Liver (tissue), 9 donors: ENCODE measurements around the gene ADK. TPM values are rescaled to one million over a fixed set of nuclear protein-coding genes. Genes with fewer than 3 reads are reported as not detected.

Experiments used
- DNase-seq: peaks from one replicate; pipeline ENCODE4 v3.0.0-alpha.2; 2017; ENCODE audit warnings: low spot score
- H3K27ac ChIP-seq, 2 donors: one replicate each; pipeline ENCODE4 v1.7.0; 2013; ENCODE audit warnings: inconsistent platforms in 2 of 2, low read length in 2 of 2, control low read depth in 1 of 2, low read depth in 1 of 2, mild to moderate bottlenecking in 1 of 2
- H3K27me3 ChIP-seq, 4 donors: one replicate each; pipeline versions ENCODE4 v1.6.1 to v1.7.0; 2013; ENCODE audit warnings: low read length in 3 of 4, inconsistent platforms in 1 of 4, mild to moderate bottlenecking in 1 of 4, moderate library complexity in 1 of 4; ENCODE audit not compliant: control insufficient read depth in 4 of 4, insufficient read depth in 4 of 4
- H3K36me3 ChIP-seq, 4 donors: one replicate each; pipeline versions ENCODE4 v1.6.1 to v1.7.0; 2013; ENCODE audit warnings: low read length in 3 of 4, mild to moderate bottlenecking in 3 of 4, low read depth in 1 of 4, moderate library complexity in 1 of 4; ENCODE audit not compliant: control insufficient read depth in 4 of 4, insufficient read depth in 3 of 4
- H3K4me1 ChIP-seq, 4 donors: one replicate each; pipeline versions ENCODE4 v1.6.1 to v1.7.0; 2013; ENCODE audit warnings: low read length in 3 of 4, mild to moderate bottlenecking in 3 of 4, moderate library complexity in 1 of 4; ENCODE audit not compliant: control insufficient read depth in 4 of 4, insufficient read depth in 4 of 4
- H3K4me3 ChIP-seq, 3 donors: one replicate each; pipeline versions ENCODE4 v1.6.1 to v1.7.0; 2013; ENCODE audit warnings: low read length in 3 of 3, control low read depth in 1 of 3, low read depth in 1 of 3, mild to moderate bottlenecking in 1 of 3
- H3K9ac ChIP-seq, 2 donors: one replicate each; pipeline ENCODE4 v1.7.0; 2013; ENCODE audit warnings: low read length in 2 of 2, mild to moderate bottlenecking in 2 of 2, moderate library complexity in 2 of 2, control low read depth in 1 of 2, low read depth in 1 of 2
- H3K9me3 ChIP-seq, 4 donors: one replicate each; pipeline versions ENCODE4 v1.6.1 to v1.7.0; 2013; ENCODE audit warnings: low read length in 3 of 4; ENCODE audit not compliant: control insufficient read depth in 4 of 4
- ATF3 ChIP-seq: IDR thresholded peaks from 2 replicates; pipeline ENCODE4 v1.6.1; 2016; ENCODE audit warnings: antibody characterized with exemption
- EGR1 ChIP-seq, 2 donors: IDR thresholded peaks; 2 replicates each; pipeline ENCODE4 v1.6.1; 2016 to 2018; ENCODE audit warnings: antibody characterized with exemption in 2 of 2, low read depth in 2 of 2
- FOXA1 ChIP-seq: IDR thresholded peaks from 2 replicates; pipeline ENCODE4 v1.6.1; 2016; ENCODE audit warnings: antibody characterized with exemption
- FOXA2 ChIP-seq: IDR thresholded peaks from 2 replicates; pipeline ENCODE4 v1.6.1; 2016; ENCODE audit warnings: antibody characterized with exemption
- GABPA ChIP-seq, 2 donors: IDR thresholded peaks in 1 of 2; conservative IDR thresholded peaks in 1 of 2; 2 replicates each; pipeline ENCODE4 v1.6.1; 2016; ENCODE audit warnings: antibody characterized with exemption in 2 of 2, mild to moderate bottlenecking in 1 of 2, moderate library complexity in 1 of 2
- HNF4A ChIP-seq, 2 donors: conservative IDR thresholded peaks; 2 replicates each; pipeline ENCODE4 v1.6.1; 2016; ENCODE audit warnings: antibody characterized with exemption in 2 of 2, mild to moderate bottlenecking in 2 of 2
- MAX ChIP-seq: IDR thresholded peaks from 2 replicates; pipeline ENCODE4 v1.6.1; 2016; ENCODE audit warnings: antibody characterized with exemption
- NR2F2 ChIP-seq: IDR thresholded peaks from 2 replicates; pipeline ENCODE4 v1.6.1; 2016; ENCODE audit warnings: antibody characterized with exemption
- RAD21 ChIP-seq, 2 donors: IDR thresholded peaks; 2 replicates each; pipeline ENCODE4 v1.6.1; 2016; ENCODE audit warnings: antibody characterized with exemption in 2 of 2, mild to moderate bottlenecking in 2 of 2
- REST ChIP-seq: IDR thresholded peaks from 2 replicates; pipeline ENCODE4 v1.6.1; 2016; ENCODE audit warnings: antibody characterized with exemption, mild to moderate bottlenecking
- RXRA ChIP-seq, 2 donors: IDR thresholded peaks; 2 replicates each; pipeline ENCODE4 v1.6.1; 2017 to 2018; ENCODE audit warnings: antibody characterized with exemption in 2 of 2, mild to moderate bottlenecking in 1 of 2
- SP1 ChIP-seq: IDR thresholded peaks from 2 replicates; pipeline ENCODE4 v1.6.1; 2018; ENCODE audit warnings: antibody characterized with exemption, mild to moderate bottlenecking
- TAF1 ChIP-seq: conservative IDR thresholded peaks from 2 replicates; pipeline ENCODE4 v1.6.1; 2016; ENCODE audit warnings: antibody characterized with exemption, mild to moderate bottlenecking
- YY1 ChIP-seq: IDR thresholded peaks from 2 replicates; pipeline ENCODE4 v1.6.1; 2016; ENCODE audit warnings: antibody characterized with exemption, mild to moderate bottlenecking
- ZBTB33 ChIP-seq: IDR thresholded peaks from 2 replicates; pipeline ENCODE4 v1.6.1; 2016; ENCODE audit warnings: antibody characterized with exemption
- WGBS: extraction: QIAGEN DNeasy Blood & Tissue Kit; methylation state at CpG from one replicate; pipeline ENCODE4 v1.1.7; 2013; 5-methylcytosine and 5-hydroxymethylcytosine counted together
- polyA plus RNA-seq, 2 donors: library from polyadenylated mRNA; stranded (reverse) in 1 of 2; unstranded in 1 of 2; fragments of 200-250 nt in 1 of 2; fragments of >200 nt in 1 of 2; fragmentation: Nextera tagmentation in 1 of 2; extraction: Ambion mirVana in 1 of 2; gene quantifications; one replicate each; pipeline versions ENCODE4 v1.2.1 to v1.2.3, GENCODE V29; 2013 to 2015
- total RNA-seq, 2 donors: library from RNA; depleted of rRNA; stranded (reverse); fragments of >200 nt; gene quantifications; one replicate each; pipeline ENCODE4 v1.2.3, GENCODE V29; 2014
- donor health status: healthy.
- donor health status: healthy.
- donor health status: healthy.
- donor health status: healthy.
- donor health status: healthy.

The ADK gene
- total and polyA plus RNA-seq, 4 donors, result 18.0 to 110 (median 65.5) TPM

GRCh38 chr10:74645692-74646091, 494.7 kb downstream of the ADK start:
- H3K27ac ChIP-seq, result no peak overlapping the region
- H3K27me3 ChIP-seq, result no peaks in the 10 kb centered on the region
- H3K4me3 ChIP-seq, result no peak overlapping the region
- no peak overlapping the region for H3K9ac ChIP-seq
- no peak for DNase-seq
- WGBS, result 80% methylated on average over 3 of the region's 3 CpGs
- no peaks in the 10 kb centered on the region for H3K4me1 ChIP-seq
- peaks cover 0 to 3% (median 0%) of the 10 kb centered on the region in 4 donors for H3K36me3 ChIP-seq
- no peak for TF ChIP-seq ZBTB33
- TF ChIP-seq GABPA (IDR thresholded peaks at IDR 0.05 in 1 of 2, conservative IDR thresholded peaks at IDR 0.05 in 1 of 2), result no peak
- no peak for TF ChIP-seq FOXA2
- TF ChIP-seq EGR1 (IDR thresholded peaks at IDR 0.05; ENCODE audit: low read depth in 2 of 2), result no peak
- TF ChIP-seq HNF4A (conservative IDR thresholded peaks at IDR 0.05), result no peak
- no peak for TF ChIP-seq SP1
- no peak for TF ChIP-seq FOXA1
- TF ChIP-seq RXRA (IDR thresholded peaks at IDR 0.05), result no peak
- no peak for TF ChIP-seq YY1
- no peak for TF ChIP-seq NR2F2
- no peak for TF ChIP-seq TAF1
- no peak for TF ChIP-seq RAD21 (IDR thresholded peaks at IDR 0.05)
- no peaks in the 10 kb centered on the region for H3K9me3 ChIP-seq

- 96% methylated on average over 1 of the region's 1 CpG for WGBS
- Histone ChIP-seq H3K27ac (no peak overlapping the region), H3K9me3 (no peaks in the 10 kb centered on the region), H3K4me3 (no peak overlapping the region), H3K27me3 (no peaks in the 10 kb centered on the region), H3K9ac (no peak overlapping the region), H3K36me3 (no peaks in the 10 kb centered on the region), H3K4me1 (no peaks in the 10 kb centered on the region)
- no peak for DNase-seq
- TF ChIP-seq YY1, result no peak
- no peak for TF ChIP-seq RXRA (IDR thresholded peaks at IDR 0.05)
Measured at GRCh38 chr10:74650613-74651012, 499.6 kb downstream of the ADK start.

- no peak for DNase-seq
- Histone ChIP-seq H3K27ac (no peak overlapping the region), H3K36me3 (no peaks in the 10 kb centered on the region), H3K9me3 (no peaks in the 10 kb centered on the region), H3K9ac (no peak overlapping the region), H3K4me1 (no peaks in the 10 kb centered on the region), H3K4me3 (no peak overlapping the region), H3K27me3 (no peaks in the 10 kb centered on the region)
- TF ChIP-seq MAX, result no peak
- TF ChIP-seq ATF3, result no peak
Measured at GRCh38 chr10:74651565-74651964, 500.5 kb downstream of the ADK start.

- Histone ChIP-seq H3K36me3 (no peaks in the 10 kb centered on the region), H3K27ac (no peak overlapping the region), H3K9ac (no peak overlapping the region), H3K27me3 (no peaks in the 10 kb centered on the region), H3K9me3 (no peaks in the 10 kb centered on the region), H3K4me3 (no peak overlapping the region), H3K4me1 (no peaks in the 10 kb centered on the region)
- WGBS, result 97% methylated on average over 7 of the region's 7 CpGs
- no peak for TF ChIP-seq FOXA1
- no peak for TF ChIP-seq REST
- no peak for TF ChIP-seq RAD21 (IDR thresholded peaks at IDR 0.05)
- no peak for TF ChIP-seq ATF3
- DNase-seq, result no peak
Measured at GRCh38 chr10:74652664-74653063, 501.6 kb downstream of the ADK start.
